ENCODE measurements around the gene SLC22A1. TPM values are rescaled to one million over a fixed set of nuclear protein-coding genes. Genes with fewer than 3 reads are reported as not detected.

SLC22A1 gene
- polyA plus RNA-seq, 1 of the 3 experiments (the other 2 are of a cell fraction) = 0.20 TPM

DNA sequence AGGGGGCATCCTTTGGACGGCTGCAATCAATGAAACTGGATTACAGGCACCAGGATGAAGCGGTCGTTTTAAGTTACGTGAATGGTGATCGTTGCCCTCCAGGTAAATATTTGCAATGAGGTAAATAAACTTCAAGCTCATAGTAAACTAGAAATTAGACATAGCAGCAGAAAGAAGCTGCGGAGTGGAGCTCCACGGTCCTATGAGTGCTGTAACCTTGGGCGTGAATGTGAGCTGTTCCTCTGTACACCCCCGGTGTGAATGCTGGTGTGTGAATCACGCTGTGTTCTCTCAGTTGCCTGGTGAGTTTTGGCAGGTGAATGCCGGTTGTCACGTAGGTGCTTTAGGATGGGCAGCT lies 42.0 kb upstream of the SLC22A1 start (continued):
- TF ChIP-seq, protein P1, sequence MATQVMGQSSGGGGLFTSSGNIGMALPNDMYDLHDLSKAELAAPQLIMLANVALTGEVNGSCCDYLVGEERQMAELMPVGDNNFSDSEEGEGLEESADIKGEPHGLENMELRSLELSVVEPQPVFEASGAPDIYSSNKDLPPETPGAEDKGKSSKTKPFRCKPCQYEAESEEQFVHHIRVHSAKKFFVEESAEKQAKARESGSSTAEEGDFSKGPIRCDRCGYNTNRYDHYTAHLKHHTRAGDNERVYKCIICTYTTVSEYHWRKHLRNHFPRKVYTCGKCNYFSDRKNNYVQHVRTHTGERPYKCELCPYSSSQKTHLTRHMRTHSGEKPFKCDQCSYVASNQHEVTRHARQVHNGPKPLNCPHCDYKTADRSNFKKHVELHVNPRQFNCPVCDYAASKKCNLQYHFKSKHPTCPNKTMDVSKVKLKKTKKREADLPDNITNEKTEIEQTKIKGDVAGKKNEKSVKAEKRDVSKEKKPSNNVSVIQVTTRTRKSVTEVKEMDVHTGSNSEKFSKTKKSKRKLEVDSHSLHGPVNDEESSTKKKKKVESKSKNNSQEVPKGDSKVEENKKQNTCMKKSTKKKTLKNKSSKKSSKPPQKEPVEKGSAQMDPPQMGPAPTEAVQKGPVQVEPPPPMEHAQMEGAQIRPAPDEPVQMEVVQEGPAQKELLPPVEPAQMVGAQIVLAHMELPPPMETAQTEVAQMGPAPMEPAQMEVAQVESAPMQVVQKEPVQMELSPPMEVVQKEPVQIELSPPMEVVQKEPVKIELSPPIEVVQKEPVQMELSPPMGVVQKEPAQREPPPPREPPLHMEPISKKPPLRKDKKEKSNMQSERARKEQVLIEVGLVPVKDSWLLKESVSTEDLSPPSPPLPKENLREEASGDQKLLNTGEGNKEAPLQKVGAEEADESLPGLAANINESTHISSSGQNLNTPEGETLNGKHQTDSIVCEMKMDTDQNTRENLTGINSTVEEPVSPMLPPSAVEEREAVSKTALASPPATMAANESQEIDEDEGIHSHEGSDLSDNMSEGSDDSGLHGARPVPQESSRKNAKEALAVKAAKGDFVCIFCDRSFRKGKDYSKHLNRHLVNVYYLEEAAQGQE (IDR thresholded peaks at IDR 0.05; ENCODE audit: low read depth, low read length) = no peak
- TF ChIP-seq YY1 (IDR thresholded peaks at IDR 0.05; ENCODE audit: low read depth) = no peak
- TF ChIP-seq RAD21 (IDR thresholded peaks at IDR 0.05; ENCODE audit: low read length) = no peak

DNA sequence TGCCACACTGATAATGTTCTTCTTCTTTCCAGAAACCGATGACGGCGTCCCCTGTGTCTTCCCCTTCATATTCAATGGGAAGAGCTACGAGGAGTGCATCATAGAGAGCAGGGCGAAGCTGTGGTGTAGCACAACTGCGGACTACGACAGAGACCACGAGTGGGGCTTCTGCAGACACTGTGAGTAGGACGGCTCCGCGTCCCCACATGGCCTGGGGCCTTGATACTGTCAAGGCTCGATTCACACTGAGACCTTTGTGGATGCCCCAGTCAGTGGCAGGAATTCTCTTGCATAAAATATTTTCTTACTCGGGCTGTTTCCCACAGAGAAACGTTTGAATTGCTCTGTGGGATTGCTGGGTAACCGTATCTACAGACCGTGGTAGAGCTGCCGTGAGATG lies 41.5 kb upstream of the SLC22A1 start:
- H3K36me3 ChIP-seq (replicated peaks in 1 of 2; ENCODE audit: control insufficient read depth in 1 of 2, insufficient read depth in 2 of 2, low read length in 1 of 2) = peaks cover 21 to 71% of the 10 kb centered on the region in 2 experiments
- TF ChIP-seq, protein P2, sequence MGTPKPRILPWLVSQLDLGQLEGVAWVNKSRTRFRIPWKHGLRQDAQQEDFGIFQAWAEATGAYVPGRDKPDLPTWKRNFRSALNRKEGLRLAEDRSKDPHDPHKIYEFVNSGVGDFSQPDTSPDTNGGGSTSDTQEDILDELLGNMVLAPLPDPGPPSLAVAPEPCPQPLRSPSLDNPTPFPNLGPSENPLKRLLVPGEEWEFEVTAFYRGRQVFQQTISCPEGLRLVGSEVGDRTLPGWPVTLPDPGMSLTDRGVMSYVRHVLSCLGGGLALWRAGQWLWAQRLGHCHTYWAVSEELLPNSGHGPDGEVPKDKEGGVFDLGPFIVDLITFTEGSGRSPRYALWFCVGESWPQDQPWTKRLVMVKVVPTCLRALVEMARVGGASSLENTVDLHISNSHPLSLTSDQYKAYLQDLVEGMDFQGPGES (IDR thresholded peaks at IDR 0.05; ENCODE audit: low read depth, low read length) = no peak

DNA sequence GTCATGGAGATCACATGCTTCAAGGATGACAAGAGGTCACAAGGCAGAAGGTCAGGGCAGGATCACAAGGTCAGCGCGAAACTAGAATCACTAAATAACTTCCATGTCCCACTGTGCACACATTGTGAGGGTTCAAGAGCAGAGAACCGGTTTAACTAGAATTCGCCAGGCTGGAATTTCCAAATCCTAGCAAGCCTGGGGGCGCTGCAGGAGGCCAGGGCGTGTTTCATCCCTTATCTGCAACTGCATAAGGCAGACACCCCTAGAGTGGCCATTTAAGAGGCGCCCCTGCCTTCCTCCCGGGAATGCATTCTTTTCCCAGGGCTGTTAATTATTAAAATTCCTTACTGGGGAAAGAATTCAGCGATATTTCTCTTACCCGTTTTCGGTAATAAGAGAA lies 40.2 kb upstream of the SLC22A1 start:
- no peak overlapping the region for H3K4me2 ChIP-seq
- POLR2A ChIA-PET = no interaction called here

More for the DNA sequence above, 41.5 kb upstream of the SLC22A1 start:
- Histone ChIP-seq H2AFZ (ENCODE audit: low read depth) (no peak overlapping the region), H3K9me3 (no peaks in the 10 kb centered on the region), H3K27me3 (ENCODE audit: insufficient read depth) (no peaks in the 10 kb centered on the region), H3K79me2 (ENCODE audit: insufficient read depth) (no peaks in the 10 kb centered on the region), H3K4me3 (ENCODE audit: low read depth in 2 of 2, low read length in 1 of 2) (no peak overlapping the region), H3K4me2 (no peak overlapping the region), H3K9me2 (no peaks in the 10 kb centered on the region), H3K27ac (ENCODE audit: low read depth in 2 of 2, low read length in 1 of 2) (no peak overlapping the region), H3K4me1 (ENCODE audit: control insufficient read depth in 1 of 2, insufficient read depth in 2 of 2, low read depth in 1 of 2, low read length in 1 of 2) (peaks cover 0 to 10% of the 10 kb centered on the region in 2 experiments; a peak in 1 of 4 replicates), H4K20me1 (ENCODE audit: insufficient read depth) (no peaks in the 10 kb centered on the region), H3K9ac (no peak overlapping the region), H3F3A (replicated peaks; ENCODE audit: insufficient read depth) (no peaks in the 10 kb centered on the region)
- POLR2A ChIA-PET = no interaction called here
- CTCF ChIA-PET = interaction anchor here (0.8 to 0.9 kb wide), 2 partner anchors 8 to 9 kb away, joined by 3 read pairs; no protein-coding TSS in a partner anchor
- WGBS (ENCODE audit: low lambda C conversion rate) = 94% methylated on average over 17 of the region's 17 CpGs
- DNase-seq = no peak

More for the DNA sequence above, 40.2 kb upstream of the SLC22A1 start:
- no peak for TF ChIP-seq SIN3A (IDR thresholded peaks at IDR 0.05; ENCODE audit: borderline replicate concordance, low read depth, low read length)
- TF ChIP-seq, protein P3, sequence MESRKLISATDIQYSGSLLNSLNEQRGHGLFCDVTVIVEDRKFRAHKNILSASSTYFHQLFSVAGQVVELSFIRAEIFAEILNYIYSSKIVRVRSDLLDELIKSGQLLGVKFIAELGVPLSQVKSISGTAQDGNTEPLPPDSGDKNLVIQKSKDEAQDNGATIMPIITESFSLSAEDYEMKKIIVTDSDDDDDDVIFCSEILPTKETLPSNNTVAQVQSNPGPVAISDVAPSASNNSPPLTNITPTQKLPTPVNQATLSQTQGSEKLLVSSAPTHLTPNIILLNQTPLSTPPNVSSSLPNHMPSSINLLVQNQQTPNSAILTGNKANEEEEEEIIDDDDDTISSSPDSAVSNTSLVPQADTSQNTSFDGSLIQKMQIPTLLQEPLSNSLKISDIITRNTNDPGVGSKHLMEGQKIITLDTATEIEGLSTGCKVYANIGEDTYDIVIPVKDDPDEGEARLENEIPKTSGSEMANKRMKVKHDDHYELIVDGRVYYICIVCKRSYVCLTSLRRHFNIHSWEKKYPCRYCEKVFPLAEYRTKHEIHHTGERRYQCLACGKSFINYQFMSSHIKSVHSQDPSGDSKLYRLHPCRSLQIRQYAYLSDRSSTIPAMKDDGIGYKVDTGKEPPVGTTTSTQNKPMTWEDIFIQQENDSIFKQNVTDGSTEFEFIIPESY (IDR thresholded peaks at IDR 0.05; ENCODE audit: borderline replicate concordance, low read depth) = no peak
- TF ChIP-seq GATA2 (CRISPR knock-in tag; IDR thresholded peaks at IDR 0.05) = no peak
- TF ChIP-seq RCOR1 (IDR thresholded peaks at IDR 0.05; ENCODE audit: low read length) = no peak
- TF ChIP-seq RFX5 (IDR thresholded peaks at IDR 0.05; ENCODE audit: low read length) = no peak
- no peak for TF ChIP-seq FOXM1 (IDR thresholded peaks at IDR 0.05; ENCODE audit: low read depth)
- no peak for TF ChIP-seq TAF1 (IDR thresholded peaks at IDR 0.05; ENCODE audit: borderline replicate concordance, low read depth, low read length)
- no peak for TF ChIP-seq TEAD4 (IDR thresholded peaks at IDR 0.05; ENCODE audit: borderline replicate concordance, insufficient read depth)
- TF ChIP-seq MEF2A (IDR thresholded peaks at IDR 0.05; ENCODE audit: borderline replicate concordance, low read depth) = no peak
- TF ChIP-seq GABPA (IDR thresholded peaks at IDR 0.05; ENCODE audit: low read depth) = no peak
- TF ChIP-seq, protein P4, sequence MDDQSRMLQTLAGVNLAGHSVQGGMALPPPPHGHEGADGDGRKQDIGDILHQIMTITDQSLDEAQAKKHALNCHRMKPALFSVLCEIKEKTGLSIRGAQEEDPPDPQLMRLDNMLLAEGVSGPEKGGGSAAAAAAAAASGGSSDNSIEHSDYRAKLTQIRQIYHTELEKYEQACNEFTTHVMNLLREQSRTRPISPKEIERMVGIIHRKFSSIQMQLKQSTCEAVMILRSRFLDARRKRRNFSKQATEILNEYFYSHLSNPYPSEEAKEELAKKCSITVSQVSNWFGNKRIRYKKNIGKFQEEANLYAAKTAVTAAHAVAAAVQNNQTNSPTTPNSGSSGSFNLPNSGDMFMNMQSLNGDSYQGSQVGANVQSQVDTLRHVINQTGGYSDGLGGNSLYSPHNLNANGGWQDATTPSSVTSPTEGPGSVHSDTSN (IDR thresholded peaks at IDR 0.05) = no peak
- no peak for TF ChIP-seq FOSL2 (IDR thresholded peaks at IDR 0.05; ENCODE audit: borderline replicate concordance, low read depth)
- no peak for TF ChIP-seq JUND (IDR thresholded peaks at IDR 0.05)
- Histone ChIP-seq H3K4me3 (ENCODE audit: low read depth in 2 of 2, low read length in 1 of 2) (no peak overlapping the region), H3K27me3 (ENCODE audit: insufficient read depth) (no peaks in the 10 kb centered on the region), H2AFZ (ENCODE audit: low read depth) (no peak overlapping the region), H3K9me3 (no peaks in the 10 kb centered on the region), H4K20me1 (ENCODE audit: insufficient read depth) (no peaks in the 10 kb centered on the region), H3K4me1 (ENCODE audit: control insufficient read depth in 1 of 2, insufficient read depth in 2 of 2, low read depth in 1 of 2, low read length in 1 of 2) (peaks cover 0 to 9% of the 10 kb centered on the region in 2 experiments; a peak in 1 of 4 replicates), H3K79me2 (ENCODE audit: insufficient read depth) (no peaks in the 10 kb centered on the region), H3F3A (replicated peaks; ENCODE audit: insufficient read depth) (no peaks in the 10 kb centered on the region), H3K9ac (no peak overlapping the region), H3K36me3 (replicated peaks in 1 of 2; ENCODE audit: control insufficient read depth in 1 of 2, insufficient read depth in 2 of 2, low read length in 1 of 2) (peaks cover 19 to 71% of the 10 kb centered on the region in 2 experiments), H3K9me2 (no peaks in the 10 kb centered on the region), H3K27ac (ENCODE audit: low read depth in 2 of 2, low read length in 1 of 2) (no peak overlapping the region)
- no peak for DNase-seq
- CTCF ChIA-PET = interaction anchor here (0.6 kb wide), 1 partner anchor 271 kb away, joined by 3 read pairs; no protein-coding TSS in a partner anchor
- WGBS (ENCODE audit: low lambda C conversion rate) = 95% methylated on average over 10 of the region's 11 CpGs
